Measurements from ENCODE around the gene GALNT14.

Gene GALNT14

DNA sequence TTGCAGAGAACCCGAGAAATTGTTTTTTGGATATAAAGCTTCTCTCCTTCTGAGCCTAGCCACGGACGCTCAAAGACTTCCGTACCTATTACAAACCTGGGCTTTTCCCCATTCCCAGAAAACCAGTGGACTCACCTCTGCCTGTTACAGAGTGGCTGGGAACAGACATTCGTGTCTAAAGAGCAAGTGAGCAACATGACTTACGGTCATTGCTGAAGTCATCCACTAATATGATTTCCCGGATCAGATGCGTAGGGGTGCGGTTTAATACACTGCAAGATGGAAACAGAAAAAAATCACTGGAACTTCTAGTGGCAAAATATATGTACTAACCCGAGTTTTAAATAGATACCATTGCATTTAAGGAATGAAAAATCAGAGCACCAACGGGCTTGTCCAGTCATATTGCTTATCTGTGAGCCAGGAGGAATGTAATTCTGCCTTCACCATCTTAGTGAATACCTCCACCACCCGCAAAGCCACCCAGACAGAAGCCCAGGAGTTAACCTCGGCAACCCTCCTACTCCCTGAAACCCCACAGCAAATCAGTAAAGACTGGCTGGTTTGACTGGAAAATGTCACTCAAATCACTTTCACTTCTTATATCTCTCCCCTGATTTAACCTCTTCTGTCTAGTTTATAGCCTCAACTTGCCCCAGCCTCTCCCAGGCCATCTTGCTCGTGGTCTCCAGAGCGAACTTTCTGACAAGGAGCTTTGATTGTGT lies 179.9 kb downstream of the GALNT14 start:
- Histone ChIP-seq H3K36me3 (ENCODE audit: control insufficient read depth in 5 of 5, insufficient read depth in 5 of 5, low read length in 5 of 5) (no peaks in the 10 kb centered on the region), H3K4me3 (ENCODE audit: low read depth in 1 of 5, low read length in 5 of 5) (no peak overlapping the region), H3K27me3 (ENCODE audit: control insufficient read depth in 5 of 5, insufficient read depth in 4 of 5, low read length in 5 of 5) (peaks cover 0 to 8% (median 3%) of the 10 kb centered on the region in 5 donors), H3K9ac (ENCODE audit: low read length in 5 of 5) (no peak overlapping the region), H3K27ac (ENCODE audit: low read depth, low read length) (no peak overlapping the region), H3K9me3 (ENCODE audit: control insufficient read depth in 5 of 5, low read length in 5 of 5) (no peaks in the 10 kb centered on the region), H3K4me1 (ENCODE audit: control insufficient read depth in 5 of 5, insufficient read depth in 5 of 5, low read length in 5 of 5) (no peaks in the 10 kb centered on the region)

- H3K9ac ChIP-seq (ENCODE audit: low read length in 5 of 5), result no peak overlapping the region
- H3K27me3 ChIP-seq (ENCODE audit: control insufficient read depth in 5 of 5, insufficient read depth in 4 of 5, low read length in 5 of 5), result peaks cover 0 to 6% (median 3%) of the 10 kb centered on the region in 5 donors
- H3K4me3 ChIP-seq (ENCODE audit: low read depth in 1 of 5, low read length in 5 of 5), result no peak overlapping the region
- H3K9me3 ChIP-seq (ENCODE audit: control insufficient read depth in 5 of 5, low read length in 5 of 5), result no peaks in the 10 kb centered on the region
- no peaks in the 10 kb centered on the region for H3K36me3 ChIP-seq (ENCODE audit: control insufficient read depth in 5 of 5, insufficient read depth in 5 of 5, low read length in 5 of 5)
- H3K27ac ChIP-seq (ENCODE audit: low read depth, low read length), result no peak overlapping the region
- H3K4me1 ChIP-seq (ENCODE audit: control insufficient read depth in 5 of 5, insufficient read depth in 5 of 5, low read length in 5 of 5), result no peaks in the 10 kb centered on the region
Observed at GRCh38 chr2:30957591-30957990, 180.6 kb downstream of the GALNT14 start.

GRCh38 chr2:30956995-30957394 lies 181.2 kb downstream of the GALNT14 start:
- Histone ChIP-seq H3K4me3 (ENCODE audit: low read depth in 1 of 5, low read length in 5 of 5) (no peak overlapping the region), H3K27ac (ENCODE audit: low read depth, low read length) (no peak overlapping the region), H3K9ac (ENCODE audit: low read length in 5 of 5) (no peak overlapping the region), H3K27me3 (ENCODE audit: control insufficient read depth in 5 of 5, insufficient read depth in 4 of 5, low read length in 5 of 5) (peaks cover 0 to 3% (median 3%) of the 10 kb centered on the region in 5 donors), H3K4me1 (ENCODE audit: control insufficient read depth in 5 of 5, insufficient read depth in 5 of 5, low read length in 5 of 5) (no peaks in the 10 kb centered on the region), H3K9me3 (ENCODE audit: control insufficient read depth in 5 of 5, low read length in 5 of 5) (no peaks in the 10 kb centered on the region), H3K36me3 (ENCODE audit: control insufficient read depth in 5 of 5, insufficient read depth in 5 of 5, low read length in 5 of 5) (no peaks in the 10 kb centered on the region)

GRCh38 chr2:30955516-30956132 lies 182.6 kb downstream of the GALNT14 start:
- Histone ChIP-seq H3K9me3 (ENCODE audit: control insufficient read depth in 5 of 5, low read length in 5 of 5) (no peaks in the 10 kb centered on the region), H3K9ac (ENCODE audit: low read length in 5 of 5) (no peak overlapping the region), H3K4me3 (ENCODE audit: low read depth in 1 of 5, low read length in 5 of 5) (no peak overlapping the region), H3K27ac (ENCODE audit: low read depth, low read length) (no peak overlapping the region), H3K36me3 (ENCODE audit: control insufficient read depth in 5 of 5, insufficient read depth in 5 of 5, low read length in 5 of 5) (no peaks in the 10 kb centered on the region), H3K4me1 (ENCODE audit: control insufficient read depth in 5 of 5, insufficient read depth in 5 of 5, low read length in 5 of 5) (no peaks in the 10 kb centered on the region), H3K27me3 (ENCODE audit: control insufficient read depth in 5 of 5, insufficient read depth in 4 of 5, low read length in 5 of 5) (peaks cover 0 to 3% (median under 1%) of the 10 kb centered on the region in 5 donors)

- no peaks in the 10 kb centered on the region for H3K4me1 ChIP-seq (ENCODE audit: control insufficient read depth in 5 of 5, insufficient read depth in 5 of 5, low read length in 5 of 5)
- no peak overlapping the region for H3K27ac ChIP-seq (ENCODE audit: low read depth, low read length)
- no peak overlapping the region for H3K9ac ChIP-seq (ENCODE audit: low read length in 5 of 5)
- H3K27me3 ChIP-seq (ENCODE audit: control insufficient read depth in 5 of 5, insufficient read depth in 4 of 5, low read length in 5 of 5), result no peaks in the 10 kb centered on the region
- no peaks in the 10 kb centered on the region for H3K9me3 ChIP-seq (ENCODE audit: control insufficient read depth in 5 of 5, low read length in 5 of 5)
- no peak overlapping the region for H3K4me3 ChIP-seq (ENCODE audit: low read depth in 1 of 5, low read length in 5 of 5)
- H3K36me3 ChIP-seq (ENCODE audit: control insufficient read depth in 5 of 5, insufficient read depth in 5 of 5, low read length in 5 of 5), result no peaks in the 10 kb centered on the region
Observed at GRCh38 chr2:30950339-30950738, 187.9 kb downstream of the GALNT14 start.

GRCh38 chr2:30949435-30949834 lies 188.8 kb downstream of the GALNT14 start:
- Histone ChIP-seq H3K36me3 (ENCODE audit: control insufficient read depth in 5 of 5, insufficient read depth in 5 of 5, low read length in 5 of 5) (no peaks in the 10 kb centered on the region), H3K4me1 (ENCODE audit: control insufficient read depth in 5 of 5, insufficient read depth in 5 of 5, low read length in 5 of 5) (no peaks in the 10 kb centered on the region), H3K4me3 (ENCODE audit: low read depth in 1 of 5, low read length in 5 of 5) (no peak overlapping the region), H3K9me3 (ENCODE audit: control insufficient read depth in 5 of 5, low read length in 5 of 5) (no peaks in the 10 kb centered on the region), H3K27me3 (ENCODE audit: control insufficient read depth in 5 of 5, insufficient read depth in 4 of 5, low read length in 5 of 5) (no peaks in the 10 kb centered on the region), H3K27ac (ENCODE audit: low read depth, low read length) (no peak overlapping the region), H3K9ac (ENCODE audit: low read length in 5 of 5) (no peak overlapping the region)

- H3K36me3 ChIP-seq (ENCODE audit: control insufficient read depth in 5 of 5, insufficient read depth in 5 of 5, low read length in 5 of 5), result no peaks in the 10 kb centered on the region
- no peak overlapping the region for H3K4me3 ChIP-seq (ENCODE audit: low read depth in 1 of 5, low read length in 5 of 5)
- H3K27ac ChIP-seq (ENCODE audit: low read depth, low read length), result no peak overlapping the region
- no peaks in the 10 kb centered on the region for H3K4me1 ChIP-seq (ENCODE audit: control insufficient read depth in 5 of 5, insufficient read depth in 5 of 5, low read length in 5 of 5)
- no peaks in the 10 kb centered on the region for H3K9me3 ChIP-seq (ENCODE audit: control insufficient read depth in 5 of 5, low read length in 5 of 5)
- H3K9ac ChIP-seq (ENCODE audit: low read length in 5 of 5), result no peak overlapping the region
- no peaks in the 10 kb centered on the region for H3K27me3 ChIP-seq (ENCODE audit: control insufficient read depth in 5 of 5, insufficient read depth in 4 of 5, low read length in 5 of 5)
Observed at GRCh38 chr2:30948857-30949256, 189.4 kb downstream of the GALNT14 start.

DNA sequence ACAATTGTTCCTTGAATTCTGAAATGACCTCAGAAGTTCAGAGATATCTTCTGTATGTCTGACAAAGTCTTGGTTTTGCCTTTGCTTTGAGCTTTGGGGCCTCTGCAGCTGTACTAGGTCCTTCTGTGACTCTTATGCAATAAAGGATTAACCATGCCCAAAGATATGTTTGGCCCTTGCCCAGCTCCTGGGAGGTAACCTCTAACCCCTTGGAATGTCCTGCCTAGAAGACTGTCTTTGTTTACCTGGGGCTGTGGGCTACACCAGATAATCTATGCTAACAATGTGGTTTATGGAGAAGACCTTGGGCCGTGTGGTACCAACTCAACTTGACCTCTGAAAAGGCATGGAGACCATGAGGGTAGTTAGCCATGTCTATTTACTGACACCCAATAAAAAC lies 190.1 kb downstream of the GALNT14 start:
- no peaks in the 10 kb centered on the region for H3K27me3 ChIP-seq (ENCODE audit: control insufficient read depth in 5 of 5, insufficient read depth in 4 of 5, low read length in 5 of 5)
- H3K9me3 ChIP-seq (ENCODE audit: control insufficient read depth in 5 of 5, low read length in 5 of 5), result no peaks in the 10 kb centered on the region
- H3K27ac ChIP-seq (ENCODE audit: low read depth, low read length), result no peak overlapping the region
- no peak overlapping the region for H3K9ac ChIP-seq (ENCODE audit: low read length in 5 of 5)
- no peaks in the 10 kb centered on the region for H3K36me3 ChIP-seq (ENCODE audit: control insufficient read depth in 5 of 5, insufficient read depth in 5 of 5, low read length in 5 of 5)
- no peaks in the 10 kb centered on the region for H3K4me1 ChIP-seq (ENCODE audit: control insufficient read depth in 5 of 5, insufficient read depth in 5 of 5, low read length in 5 of 5)
- no peak overlapping the region for H3K4me3 ChIP-seq (ENCODE audit: low read depth in 1 of 5, low read length in 5 of 5)

GRCh38 chr2:30947686-30948085 lies 190.6 kb downstream of the GALNT14 start:
- no peaks in the 10 kb centered on the region for H3K27me3 ChIP-seq (ENCODE audit: control insufficient read depth in 5 of 5, insufficient read depth in 4 of 5, low read length in 5 of 5)
- H3K27ac ChIP-seq (ENCODE audit: low read depth, low read length), result no peak overlapping the region
- no peaks in the 10 kb centered on the region for H3K4me1 ChIP-seq (ENCODE audit: control insufficient read depth in 5 of 5, insufficient read depth in 5 of 5, low read length in 5 of 5)
- H3K9ac ChIP-seq (ENCODE audit: low read length in 5 of 5), result no peak overlapping the region
- H3K4me3 ChIP-seq (ENCODE audit: low read depth in 1 of 5, low read length in 5 of 5), result no peak overlapping the region
- no peaks in the 10 kb centered on the region for H3K9me3 ChIP-seq (ENCODE audit: control insufficient read depth in 5 of 5, low read length in 5 of 5)
- H3K36me3 ChIP-seq (ENCODE audit: control insufficient read depth in 5 of 5, insufficient read depth in 5 of 5, low read length in 5 of 5), result no peaks in the 10 kb centered on the region

DNA sequence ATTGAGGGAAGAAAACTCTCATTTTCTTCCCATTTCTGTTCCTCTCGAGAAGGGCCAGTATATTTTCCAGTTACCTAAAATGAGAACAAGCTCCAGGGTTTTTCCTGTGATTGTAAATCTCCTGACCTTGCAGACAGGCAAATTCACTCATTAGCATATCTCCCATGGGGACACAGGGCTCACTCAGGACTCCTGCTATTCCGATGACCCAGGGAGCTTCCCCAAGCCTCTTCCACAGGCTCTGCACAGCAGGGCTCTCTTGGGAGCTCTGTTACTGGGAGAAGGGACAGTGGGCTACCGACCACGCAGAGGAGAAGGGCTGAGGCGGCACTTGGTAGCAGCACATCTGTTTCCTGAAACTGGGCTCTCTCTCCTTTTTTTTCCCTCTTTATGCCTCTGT lies 195.8 kb downstream of the GALNT14 start:
- Histone ChIP-seq H3K9me3 (ENCODE audit: control insufficient read depth in 5 of 5, low read length in 5 of 5) (no peaks in the 10 kb centered on the region), H3K27me3 (ENCODE audit: control insufficient read depth in 5 of 5, insufficient read depth in 4 of 5, low read length in 5 of 5) (no peaks in the 10 kb centered on the region), H3K27ac (ENCODE audit: low read depth, low read length) (no peak overlapping the region), H3K36me3 (ENCODE audit: control insufficient read depth in 5 of 5, insufficient read depth in 5 of 5, low read length in 5 of 5) (no peaks in the 10 kb centered on the region), H3K4me3 (ENCODE audit: low read depth in 1 of 5, low read length in 5 of 5) (no peak overlapping the region), H3K4me1 (ENCODE audit: control insufficient read depth in 5 of 5, insufficient read depth in 5 of 5, low read length in 5 of 5) (no peaks in the 10 kb centered on the region), H3K9ac (ENCODE audit: low read length in 5 of 5) (no peak overlapping the region)

Measured in subcutaneous abdominal adipose tissue (tissue), 5 donors.